GM12878 (cell line): Measurements from ENCODE around the gene PLD4. TPM values are rescaled to one million over a fixed set of nuclear protein-coding genes. Genes with fewer than 3 reads are reported as not detected.

Source experiments
- ATAC-seq: fragments of 200-7000 bp; cut with Tn5 transposase; 3 replicates; pipeline ENCODE4 v1.9.1; 2020; ENCODE audit warnings: mild to moderate bottlenecking, moderate library complexity
- BruUV-seq: library from RNA; stranded (reverse); fragments of 400-500 nt; replicated peaks from 2 replicates; lab custom pipeline; 2021; lab: Mats Ljungman, UMichigan
- CTCF ChIA-PET: fragments of 300-600 bp; sonication (Branson Sonifier 250); formaldehyde crosslinking; extraction: SDS; loops from one replicate; lab custom pipeline; 2021; ENCODE audit warnings: inconsistent platforms; lab: Yijun Ruan, JAX
- POLR2A ChIA-PET: fragments of 350-600 bp; formaldehyde crosslinking; extraction: SDS; loops from one replicate; lab custom pipeline; 2021; ENCODE audit warnings: inconsistent platforms; lab: Charles Lee
- RAD21 ChIA-PET: fragments of 300-600 bp; sonication (Branson Sonifier 250); formaldehyde crosslinking; loops from one replicate; lab custom pipeline; 2023; ENCODE audit warnings: antibody characterized with exemption; ENCODE audit not compliant: unreplicated experiment; lab: Charles Lee
- SMC1A ChIA-PET: fragments of 300-600 bp; sonication (Branson Sonifier 250); formaldehyde crosslinking; loops from one replicate; lab custom pipeline; 2023; ENCODE audit not compliant: unreplicated experiment, uncharacterized antibody; lab: Charles Lee
- DNase-seq: peaks from one replicate; pipeline ENCODE4 v3.0.0-alpha.2; 2011; ENCODE audit warnings: low read depth, low spot score
- FAIRE-seq: peaks from 3 replicates; lab custom pipeline; 2011; peaks lifted over from hg19 to GRCh38; lab: Jason Lieb, UNC
- H2AFZ ChIP-seq: 2 replicates; pipeline ENCODE4 v1.6.0; 2011; ENCODE audit warnings: low read depth, low read length, control low read depth; ENCODE audit not compliant: control insufficient read depth
- H3K27ac ChIP-seq: 2 replicates; pipeline ENCODE4 v1.5.1; 2011; ENCODE audit warnings: control low read depth; ENCODE audit not compliant: control insufficient read depth, insufficient read depth
- H3K27me3 ChIP-seq, 2 experiments: replicated peaks in 1 of 2; 2 replicates each; pipeline versions ENCODE4 v1.6.0 to v1.6.1; 2011; ENCODE audit warnings: low read length in 1 of 2; ENCODE audit not compliant: control insufficient read depth in 2 of 2, insufficient read depth in 2 of 2
- H3K36me3 ChIP-seq, 2 experiments: 2 replicates each; pipeline ENCODE4 v1.5.1; 2011; ENCODE audit warnings: low read length in 1 of 2; ENCODE audit not compliant: control insufficient read depth in 2 of 2, insufficient read depth in 2 of 2
- H3K4me1 ChIP-seq: 2 replicates; pipeline ENCODE4 v1.6.1; 2011; ENCODE audit warnings: mild to moderate bottlenecking, low read length, moderate library complexity, mixed read lengths; ENCODE audit not compliant: control insufficient read depth, insufficient read depth
- H3K4me2 ChIP-seq: 2 replicates; pipeline ENCODE4 v1.6.0; 2011; ENCODE audit warnings: control low read depth; ENCODE audit not compliant: control insufficient read depth, insufficient read depth
- H3K4me3 ChIP-seq: fragments of 200-600 bp; sonication (generic); 2 replicates; pipeline ENCODE4 v1.5.1; 2016
- H3K79me2 ChIP-seq: 2 replicates; pipeline ENCODE4 v1.6.0; 2011; ENCODE audit warnings: low read length; ENCODE audit not compliant: control insufficient read depth, insufficient read depth
- H3K9ac ChIP-seq: 2 replicates; pipeline ENCODE4 v1.8.0; 2011; ENCODE audit warnings: low read length, control low read depth, mixed read lengths; ENCODE audit not compliant: control insufficient read depth, insufficient read depth
- H3K9me3 ChIP-seq: replicated peaks from 3 replicates; pipeline ENCODE4 v1.5.1; 2011; ENCODE audit warnings: mild to moderate bottlenecking, low read length; ENCODE audit not compliant: control insufficient read depth, insufficient read depth
- H4K20me1 ChIP-seq: 2 replicates; pipeline ENCODE4 v1.6.0; 2011; ENCODE audit not compliant: control insufficient read depth, insufficient read depth
- ASH2L ChIP-seq: fragments of 300-600, 200-600 bp; sonication (generic); IDR thresholded peaks from 2 replicates; pipeline ENCODE4 v1.6.1; 2017; ENCODE audit warnings: low read depth, mild to moderate bottlenecking, borderline replicate concordance
- BCL11A ChIP-seq: IDR thresholded peaks from 2 replicates; pipeline ENCODE4 v1.6.1; 2011; ENCODE audit warnings: low read depth, low read length
- FOXM1 ChIP-seq: IDR thresholded peaks from 2 replicates; pipeline ENCODE4 v1.6.1; 2012; ENCODE audit warnings: low read depth, mild to moderate bottlenecking, inconsistent platforms, low read length, moderate library complexity
- RB1 ChIP-seq: fragments of 450-650 bp; formaldehyde crosslinking; IDR thresholded peaks from 2 replicates; pipeline ENCODE4 v1.6.1; 2017; ENCODE audit warnings: mild to moderate bottlenecking, borderline replicate concordance
- RFX5 ChIP-seq: IDR thresholded peaks from 2 replicates; pipeline ENCODE4 v1.6.1; 2011; ENCODE audit warnings: low read depth, low read length, improper control_type of control experiment
- SIX5 ChIP-seq: IDR thresholded peaks from 2 replicates; pipeline ENCODE4 v1.6.1; 2011; ENCODE audit warnings: mild to moderate bottlenecking, low read depth, low read length, moderate library complexity; ENCODE audit not compliant: severe bottlenecking
- SMAD5 ChIP-seq: IDR thresholded peaks from 2 replicates; pipeline ENCODE4 v1.6.1; 2016; ENCODE audit warnings: antibody characterized with exemption, low read depth
- ZNF217 ChIP-seq: fragments of 450-650 bp; IDR thresholded peaks from 2 replicates; pipeline ENCODE4 v1.6.1; 2017; ENCODE audit warnings: antibody characterized with exemption, mild to moderate bottlenecking
- ZNF24 ChIP-seq: fragments of 450-650 bp; IDR thresholded peaks from 2 replicates; pipeline ENCODE4 v1.6.1; 2017; ENCODE audit warnings: antibody characterized with exemption, mild to moderate bottlenecking
- WGBS: methylation state at CpG from one replicate; pipeline ENCODE4 v1.1.6; 2016; ENCODE audit warnings: low lambda C conversion rate; ENCODE audit not compliant: insufficient replicate concordance, insufficient coverage; ENCODE audit errors: missing lambda C conversion rate; 5-methylcytosine and 5-hydroxymethylcytosine counted together
- in situ Hi-C: fragments of 300-500 bp; cut with MboI; formaldehyde crosslinking; loops from 9 replicates; pipeline ENCODE4 v1.14.3; 2018; ENCODE audit warnings: mixed read lengths
- intact Hi-C: fragments of 100-400 bp; cut with micrococcal nuclease; formaldehyde crosslinking; loops from one replicate; pipeline ENCODE4 v1.14.2; 2022; ENCODE audit not compliant: unreplicated experiment
- polyA plus RNA-seq, 11 experiments: library from polyadenylated mRNA; depleted of rRNA in 4 of 11; unstranded in 6 of 11; stranded (reverse) in 5 of 11; fragments of >200 nt; fragmentation: Nextera tagmentation in 4 of 11; fragmentation: Illumina TruSeq in 1 of 11; extraction: Ambion mirVana in 4 of 11; extraction: Trizol in 1 of 11; gene quantifications; 1 replicate in 1 of 11; 2 replicates in 10 of 11; pipeline versions ENCODE4 v1.2.1 to v1.2.3, GENCODE V29; 2011 to 2016; ENCODE audit warnings: inconsistent platforms in 2 of 11, missing spikeins in 2 of 11, low read depth in 1 of 11
- total RNA-seq, 4 experiments: library from RNA; depleted of rRNA in 3 of 4; stranded (reverse); fragments of >200 nt in 3 of 4; fragmentation: Illumina TruSeq in 1 of 4; extraction: Trizol in 1 of 4; gene quantifications; 2 replicates each; pipeline versions ENCODE4 v1.2.1 to v1.2.3, GENCODE V29; 2013 to 2021
- TF ChIP-seq, protein P1 (sequence below), 3 experiments: IDR thresholded peaks in 2 of 3; conservative IDR thresholded peaks in 1 of 3; 2 replicates each; pipeline ENCODE4 v1.5.1; 2011; ENCODE audit warnings: low read depth in 3 of 3, low read length in 3 of 3, mild to moderate bottlenecking in 3 of 3, control low read depth in 2 of 3, moderate library complexity in 2 of 3, inconsistent platforms in 1 of 3, mixed read lengths in 1 of 3; ENCODE audit not compliant: control insufficient read depth in 2 of 3, insufficient read depth in 1 of 3; ENCODE audit errors: extremely low read depth in 1 of 3

Gene PLD4
- total and polyA plus RNA-seq, 10 of the 15 experiments (the other 5 are each of a cell fraction or from before 2014, with no cell fraction given) = 0.20 to 57.7 (median 9.9) TPM

DNA sequence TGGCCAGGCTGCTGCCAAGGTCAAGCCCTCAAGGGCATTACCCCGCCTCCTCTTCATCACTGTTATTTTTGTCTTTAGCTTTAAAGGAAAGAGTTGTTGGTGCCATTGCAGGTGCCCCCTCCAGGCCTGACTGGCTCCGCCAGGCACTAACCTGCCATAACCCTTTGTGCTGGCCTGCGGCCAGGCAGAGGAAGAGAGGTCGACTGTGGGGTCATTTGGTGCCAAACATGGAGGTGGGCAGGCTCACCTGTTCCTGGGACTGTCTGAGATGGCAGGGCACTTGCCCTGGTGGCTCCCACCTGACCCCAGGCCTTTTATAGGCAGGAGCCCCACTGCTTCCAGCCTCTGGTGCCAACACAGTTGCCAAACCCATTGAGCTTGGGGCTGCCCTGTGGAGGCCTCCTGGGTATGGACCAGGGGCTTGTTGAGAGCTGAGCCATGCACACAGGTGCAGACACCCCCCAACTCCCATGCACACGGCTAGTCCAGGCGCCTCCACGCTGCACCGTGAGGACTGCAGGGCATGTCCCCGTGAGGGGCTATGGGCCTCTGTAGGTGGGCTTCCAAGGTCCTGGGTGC lies 29.4 kb upstream of the PLD4 start:
- 53% methylated on average over 9 of the region's 9 CpGs for WGBS
- ChIA-PET SMC1A (interaction anchor here (0.8 to 1.8 kb wide), 4 partner anchors 30 to 151 kb away, joined by 3 to 8 read pairs (median 3); partner anchors contain the start of gene PLD4), CTCF (interaction anchor here (0.7 to 2.5 kb wide), 11 partner anchors 26 to 949 kb away, joined by 3 to 13 read pairs (median 3); partner anchors contain the start of gene PLD4)
- intact Hi-C loops = loop anchor here (5.0 to 10.0 kb wide), 3 partner anchors 37 to 152 kb away; partner anchors contain the start of gene AHNAK2
- no peaks in the 10 kb centered on the region for H3K4me1 ChIP-seq
- TF ChIP-seq ASH2L = no peak
- TF ChIP-seq SIX5 = no peak
- TF ChIP-seq RB1 = no peak
- TF ChIP-seq RFX5 = no peak
- no peak for TF ChIP-seq ZNF24
- no peak for TF ChIP-seq FOXM1
- TF ChIP-seq ZNF217 = no peak
- TF ChIP-seq SMAD5 = no peak
- TF ChIP-seq, protein P1, sequence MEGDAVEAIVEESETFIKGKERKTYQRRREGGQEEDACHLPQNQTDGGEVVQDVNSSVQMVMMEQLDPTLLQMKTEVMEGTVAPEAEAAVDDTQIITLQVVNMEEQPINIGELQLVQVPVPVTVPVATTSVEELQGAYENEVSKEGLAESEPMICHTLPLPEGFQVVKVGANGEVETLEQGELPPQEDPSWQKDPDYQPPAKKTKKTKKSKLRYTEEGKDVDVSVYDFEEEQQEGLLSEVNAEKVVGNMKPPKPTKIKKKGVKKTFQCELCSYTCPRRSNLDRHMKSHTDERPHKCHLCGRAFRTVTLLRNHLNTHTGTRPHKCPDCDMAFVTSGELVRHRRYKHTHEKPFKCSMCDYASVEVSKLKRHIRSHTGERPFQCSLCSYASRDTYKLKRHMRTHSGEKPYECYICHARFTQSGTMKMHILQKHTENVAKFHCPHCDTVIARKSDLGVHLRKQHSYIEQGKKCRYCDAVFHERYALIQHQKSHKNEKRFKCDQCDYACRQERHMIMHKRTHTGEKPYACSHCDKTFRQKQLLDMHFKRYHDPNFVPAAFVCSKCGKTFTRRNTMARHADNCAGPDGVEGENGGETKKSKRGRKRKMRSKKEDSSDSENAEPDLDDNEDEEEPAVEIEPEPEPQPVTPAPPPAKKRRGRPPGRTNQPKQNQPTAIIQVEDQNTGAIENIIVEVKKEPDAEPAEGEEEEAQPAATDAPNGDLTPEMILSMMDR (IDR thresholded peaks at IDR 0.05 in 2 of 3, conservative IDR thresholded peaks at IDR 0.05 in 1 of 3; ENCODE audit: control insufficient read depth in 2 of 3, extremely low read depth in 1 of 3, insufficient read depth in 1 of 3, low read depth in 3 of 3, low read length in 3 of 3) = no peak
- TF ChIP-seq BCL11A = no peak
- TF ChIP-seq, all 136 proteins: peak for 0
- peaks cover 0 to 3% of the 10 kb centered on the region in 2 experiments; a peak in 1 of 4 replicates for H3K27me3 ChIP-seq
- ATAC-seq (no peak), FAIRE-seq (no peak), DNase-seq (no peak)
- no peak overlapping the region for H3K9ac ChIP-seq
- POLR2A ChIA-PET = no interaction called here
- RAD21 ChIA-PET = interaction anchor here (1.4 kb wide), 1 partner anchor 80 kb away, joined by 4 read pairs; no protein-coding TSS in a partner anchor
- H3K27ac ChIP-seq = no peak overlapping the region
- H4K20me1 ChIP-seq = no peaks in the 10 kb centered on the region
- BruUV-seq = no TSS peak
- in situ Hi-C loops = loop anchor here (10.0 kb wide), 1 partner anchor 150 kb away; no protein-coding TSS in a partner anchor
- H3K4me3 ChIP-seq = no peak overlapping the region
- H3K9me3 ChIP-seq = no peaks in the 10 kb centered on the region
- H3K36me3 ChIP-seq = no peaks in the 10 kb centered on the region
- H2AFZ ChIP-seq = no peak overlapping the region
- H3K79me2 ChIP-seq = no peaks in the 10 kb centered on the region
- H3K4me2 ChIP-seq = no peak overlapping the region
